ENCODE measurements around the gene GCK.

GRCh38 chr7:44107961-44108767 is 81.1 kb downstream of the GCK start:
- TF ChIP-seq CTCF (IDR thresholded peaks at IDR 0.05; ENCODE audit: insufficient read depth, low read length, poor library complexity, severe bottlenecking) (no peak), EZH2phosphoT487 (conservative IDR thresholded peaks at IDR 0.05; ENCODE audit: low read length) (no peak)
